Mucosa of descending colon (tissue), 3 donors: ENCODE measurements around the gene PPP1R12C. TPM values are rescaled to one million over a fixed set of nuclear protein-coding genes. Genes with fewer than 3 reads are reported as not detected.
A peak's percentile ranks its signal among the peaks of the same experiment; 100 is the strongest.

ENCODE experiments used
- ATAC-seq: fragments of 200-7000 bp; cut with Tn5 transposase; one replicate; pipeline ENCODE4 v1.9.1; 2020; ENCODE audit warnings: mild to moderate bottlenecking, moderate library complexity
- DNase-seq, 3 donors: peaks; one replicate each; pipeline ENCODE4 v3.0.0-alpha.2; 2020
- H3K36me3 ChIP-seq: fragments of 200-600 bp; one replicate; pipeline ENCODE4 v1.8.0; 2021; ENCODE audit warnings: low read depth, mild to moderate bottlenecking
- H3K4me1 ChIP-seq: fragments of 200-600 bp; one replicate; pipeline ENCODE4 v1.8.0; 2021; ENCODE audit warnings: low read depth, mild to moderate bottlenecking
- H3K4me3 ChIP-seq: fragments of 200-600 bp; one replicate; pipeline ENCODE4 v1.8.0; 2021; ENCODE audit warnings: mild to moderate bottlenecking
- H3K9me3 ChIP-seq: fragments of 200-600 bp; one replicate; pipeline ENCODE4 v1.8.0; 2021; ENCODE audit warnings: mild to moderate bottlenecking
- intact Hi-C, 2 donors: fragments of 100-400 bp; cut with DNase I in 1 of 2; cut with micrococcal nuclease in 1 of 2; formaldehyde crosslinking; loops; one replicate each; pipeline versions ENCODE4 v1.11.0 to v1.11.1; 2022; cut with DNase I, micrococcal nuclease
- total RNA-seq, 3 donors: library from RNA; stranded (reverse); fragmentation: NEBNext Ultra II Directional in 2 of 3; extraction: Animal tissue kit (Norgen Biotek cat#: 25700) in 2 of 3; gene quantifications; one replicate each; pipeline versions ENCODE4 v1.2.1 to v1.2.4, GENCODE V29; 2021 to 2023
- TF ChIP-seq, protein P1 (sequence below): fragments of 200-600 bp; IDR thresholded peaks from one replicate; pipeline ENCODE4 v1.8.0; 2022; ENCODE audit warnings: antibody characterized with exemption, mild to moderate bottlenecking
- donor health status: DM: no; HTN: no; CAD: no; lungs with moderate emphysema.
- donor health status: DM: no; HTN: no; CAD: no.
- donor health status: DM: no; HTN: yes; CAD: no.

The PPP1R12C gene
- total RNA-seq, 3 donors from 2014 or later = 99.8 to 236 (median 112) TPM

DNA sequence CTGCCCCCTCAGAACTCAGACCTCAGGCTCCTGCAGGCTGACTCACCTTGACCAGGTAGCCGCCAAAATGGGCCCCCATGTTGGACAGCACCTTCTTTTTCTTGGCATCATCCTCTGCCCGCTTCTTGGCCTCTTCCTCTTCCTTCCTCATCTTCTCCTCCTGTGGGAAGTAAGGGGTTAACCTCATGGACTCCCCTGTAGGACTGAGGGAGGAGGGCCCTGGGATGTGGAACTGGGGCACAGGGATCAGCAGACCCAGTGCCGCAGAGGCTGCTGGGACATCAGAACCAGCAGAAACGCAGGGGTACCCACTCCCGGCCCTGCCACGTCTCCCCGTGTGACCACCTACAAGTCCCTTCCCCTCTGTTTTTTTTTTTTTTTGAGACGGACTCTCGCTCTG, 20.5 kb upstream of the PPP1R12C start:
- TF ChIP-seq, protein P1, sequence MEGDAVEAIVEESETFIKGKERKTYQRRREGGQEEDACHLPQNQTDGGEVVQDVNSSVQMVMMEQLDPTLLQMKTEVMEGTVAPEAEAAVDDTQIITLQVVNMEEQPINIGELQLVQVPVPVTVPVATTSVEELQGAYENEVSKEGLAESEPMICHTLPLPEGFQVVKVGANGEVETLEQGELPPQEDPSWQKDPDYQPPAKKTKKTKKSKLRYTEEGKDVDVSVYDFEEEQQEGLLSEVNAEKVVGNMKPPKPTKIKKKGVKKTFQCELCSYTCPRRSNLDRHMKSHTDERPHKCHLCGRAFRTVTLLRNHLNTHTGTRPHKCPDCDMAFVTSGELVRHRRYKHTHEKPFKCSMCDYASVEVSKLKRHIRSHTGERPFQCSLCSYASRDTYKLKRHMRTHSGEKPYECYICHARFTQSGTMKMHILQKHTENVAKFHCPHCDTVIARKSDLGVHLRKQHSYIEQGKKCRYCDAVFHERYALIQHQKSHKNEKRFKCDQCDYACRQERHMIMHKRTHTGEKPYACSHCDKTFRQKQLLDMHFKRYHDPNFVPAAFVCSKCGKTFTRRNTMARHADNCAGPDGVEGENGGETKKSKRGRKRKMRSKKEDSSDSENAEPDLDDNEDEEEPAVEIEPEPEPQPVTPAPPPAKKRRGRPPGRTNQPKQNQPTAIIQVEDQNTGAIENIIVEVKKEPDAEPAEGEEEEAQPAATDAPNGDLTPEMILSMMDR = no peak
- H3K4me1 ChIP-seq = peaks cover 6% of the 10 kb centered on the region
- ATAC-seq (no peak), DNase-seq (no peak)
- intact Hi-C loops = no loop called here
- no peaks in the 10 kb centered on the region for H3K9me3 ChIP-seq
- H3K4me3 ChIP-seq = no peak overlapping the region
- H3K36me3 ChIP-seq = no peaks in the 10 kb centered on the region

DNA sequence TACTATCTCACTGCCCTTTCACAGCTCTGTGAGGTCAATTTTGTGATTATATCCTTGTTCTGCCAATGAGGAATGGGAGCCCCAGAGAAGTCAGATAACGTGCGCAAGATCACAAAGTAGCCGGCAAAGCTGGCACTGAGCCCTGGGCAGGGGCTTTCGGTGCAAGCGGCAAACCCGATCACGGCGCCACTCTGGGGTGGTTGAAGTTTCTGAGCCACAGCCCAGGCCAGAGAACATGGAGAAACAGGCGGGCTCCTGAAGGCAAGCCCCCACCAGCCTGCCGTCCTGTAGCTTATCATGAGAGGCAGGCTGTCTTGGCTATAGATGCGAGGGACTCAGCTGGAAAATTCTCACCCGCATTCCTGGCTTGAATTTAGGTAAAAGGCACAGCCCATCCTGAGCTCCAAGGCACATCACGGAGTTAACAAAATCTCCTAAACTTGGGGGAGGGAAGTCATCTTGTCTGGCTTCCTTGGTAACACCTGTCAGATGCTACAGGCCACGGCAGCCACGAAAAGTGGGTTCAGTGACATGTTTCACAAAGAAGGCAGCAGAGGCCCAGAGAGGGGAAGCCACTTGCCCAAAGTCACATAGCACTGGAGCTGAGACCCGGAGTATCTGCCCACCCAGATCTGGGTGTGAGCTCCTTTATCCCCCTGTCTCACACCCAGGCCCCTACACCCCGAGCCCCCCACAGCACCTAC, 19.1 kb upstream of the PPP1R12C start:
- intact Hi-C loops = no loop called here
- DNase-seq (no peak), ATAC-seq (no peak)
- TF ChIP-seq, protein P1 = no peak
- Histone ChIP-seq H3K9me3 (no peaks in the 10 kb centered on the region), H3K4me3 (no peak overlapping the region), H3K36me3 (no peaks in the 10 kb centered on the region), H3K4me1 (peaks cover 6% of the 10 kb centered on the region)

DNA sequence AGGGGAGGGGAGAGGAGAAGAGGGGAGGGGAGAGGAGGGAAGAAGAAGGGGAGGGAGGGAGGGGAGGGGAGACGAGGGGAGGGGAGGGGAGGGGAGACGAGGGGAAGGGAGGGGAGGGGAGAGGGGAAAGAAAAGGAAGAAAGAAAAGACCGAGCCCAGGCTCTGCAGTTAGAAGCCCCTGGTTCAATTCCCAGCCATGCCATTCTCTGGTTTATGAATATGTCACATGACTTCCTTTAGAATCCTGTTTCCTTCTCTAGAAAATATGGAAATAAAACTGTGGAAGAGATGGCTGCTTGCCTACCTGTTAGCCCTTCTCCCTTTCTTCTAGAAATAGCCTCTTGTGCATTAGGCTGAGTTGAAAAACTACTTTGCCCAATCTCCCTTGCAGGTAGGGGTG, 17.3 kb upstream of the PPP1R12C start:
- DNase-seq = no peak
- H3K4me1 ChIP-seq = no peaks in the 10 kb centered on the region
- no peaks in the 10 kb centered on the region for H3K36me3 ChIP-seq
- intact Hi-C loops = no loop called here
- H3K4me3 ChIP-seq = no peak overlapping the region
- TF ChIP-seq, protein P1 = no peak
- no peaks in the 10 kb centered on the region for H3K9me3 ChIP-seq
- no peak for ATAC-seq

DNA sequence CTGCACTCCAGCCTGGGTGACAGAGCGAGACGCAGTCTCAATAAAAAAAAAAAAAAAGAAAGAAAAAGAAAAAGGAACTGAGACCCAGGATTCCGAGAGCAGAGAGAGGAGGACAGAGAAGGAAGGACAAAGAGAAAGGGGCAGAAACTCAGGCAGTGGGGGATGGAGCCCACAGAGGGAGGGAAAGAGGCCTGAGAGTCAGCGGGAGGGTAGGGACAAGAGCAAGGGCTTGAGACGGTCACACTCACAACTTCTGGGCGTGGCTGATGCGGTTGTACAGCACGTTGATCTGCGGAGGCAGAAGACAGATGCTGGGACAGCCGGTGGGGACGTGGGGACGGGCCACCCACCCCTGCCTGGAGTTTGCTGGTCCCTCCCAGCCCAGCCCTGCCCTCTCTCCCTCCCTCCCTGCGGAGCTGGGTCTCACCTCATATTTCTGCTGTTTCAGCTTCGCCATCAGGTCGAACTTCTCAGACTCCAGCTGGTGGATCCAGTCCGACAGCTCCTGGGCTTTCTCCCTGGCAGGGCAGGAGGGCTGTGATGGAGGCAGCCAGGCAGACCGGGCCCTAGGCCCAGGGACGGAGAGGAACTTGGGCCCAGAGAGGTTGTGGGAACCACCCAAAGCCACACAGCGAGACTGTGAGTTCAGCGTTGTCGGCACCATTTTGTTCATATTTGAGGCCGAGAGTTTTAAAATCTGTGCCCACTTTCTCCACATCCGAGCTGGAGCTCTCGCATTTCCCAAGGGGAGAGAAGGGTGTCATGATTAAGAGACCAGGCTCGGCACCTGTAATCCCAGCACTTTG, 16.4 kb upstream of the PPP1R12C start:
- no peak for ATAC-seq
- TF ChIP-seq, protein P1 = no peak
- no peak overlapping the region for H3K4me3 ChIP-seq
- H3K36me3 ChIP-seq = no peaks in the 10 kb centered on the region
- intact Hi-C loops = no loop called here
- no peaks in the 10 kb centered on the region for H3K9me3 ChIP-seq
- no peaks in the 10 kb centered on the region for H3K4me1 ChIP-seq
- DNase-seq = no peak

DNA sequence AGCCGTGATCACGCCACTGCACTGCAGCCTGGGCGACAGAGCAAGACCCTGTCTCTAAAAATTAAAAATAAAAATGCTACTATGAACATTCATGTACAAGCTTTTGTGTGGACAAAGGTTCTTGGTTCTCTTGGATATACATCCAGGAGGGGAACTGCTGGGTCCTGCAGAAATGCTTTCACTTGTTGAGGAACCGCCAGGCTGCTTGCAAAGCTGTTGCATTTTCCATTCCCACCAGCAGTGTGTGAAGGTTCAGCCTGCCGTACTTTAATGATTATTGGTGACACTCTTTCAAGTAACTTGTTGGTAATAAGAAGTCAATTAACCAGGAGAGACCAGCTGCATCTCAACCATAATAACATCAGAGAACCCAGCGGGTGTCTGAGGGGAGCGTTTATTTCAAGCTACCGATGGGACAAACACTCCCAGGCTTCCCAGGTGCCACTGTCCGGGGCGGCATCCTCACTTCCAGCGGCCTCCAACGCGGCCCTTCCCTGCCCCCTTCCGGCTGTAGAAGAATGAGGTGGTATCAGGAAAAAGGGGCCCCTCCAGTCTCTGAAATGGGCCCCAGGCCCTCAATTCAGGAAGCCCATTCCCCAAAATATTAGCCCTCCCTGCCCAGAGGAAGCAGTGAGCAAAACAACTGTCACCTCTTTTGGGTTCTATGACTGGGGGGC, 15.2 kb upstream of the PPP1R12C start:
- intact Hi-C loops = no loop called here
- ATAC-seq = peak; percentile 27

More for the DNA sequence above, 15.2 kb upstream of the PPP1R12C start:
- DNase-seq = peak in 1 of 3 donors; percentile 33
- TF ChIP-seq, protein P1 = no peak
- H3K36me3 ChIP-seq = no peaks in the 10 kb centered on the region
- H3K4me1 ChIP-seq = no peaks in the 10 kb centered on the region
- no peaks in the 10 kb centered on the region for H3K9me3 ChIP-seq
- no peak overlapping the region for H3K4me3 ChIP-seq
